ENCODE data around the gene ZNF586.
"Not testable (repeated sequence)": the region's sequence is repeated elsewhere in the genome, so short reads cannot be mapped to it uniquely, and the experiment has no call there.

DNA sequence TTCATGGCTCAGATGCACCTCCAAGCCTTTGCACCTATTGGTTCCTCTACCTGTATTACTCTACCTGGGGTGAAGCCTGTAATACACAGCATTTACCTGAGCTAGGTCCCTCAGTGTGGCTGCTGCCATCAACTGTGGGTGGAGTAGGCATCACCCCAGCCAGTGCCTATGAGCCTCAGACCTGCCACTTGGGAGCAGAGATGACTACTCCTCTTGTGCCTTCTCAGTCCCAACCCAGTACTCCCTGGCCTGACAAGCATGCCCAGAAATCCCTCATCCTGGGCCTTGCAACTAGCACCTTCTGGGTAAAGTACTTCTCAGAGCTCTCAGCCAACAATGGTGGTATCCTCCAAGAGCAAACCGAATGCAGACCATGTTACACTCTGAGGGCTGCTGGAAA is 27.1 kb downstream of the ZNF586 start:
- TF ChIP-seq, protein P1, sequence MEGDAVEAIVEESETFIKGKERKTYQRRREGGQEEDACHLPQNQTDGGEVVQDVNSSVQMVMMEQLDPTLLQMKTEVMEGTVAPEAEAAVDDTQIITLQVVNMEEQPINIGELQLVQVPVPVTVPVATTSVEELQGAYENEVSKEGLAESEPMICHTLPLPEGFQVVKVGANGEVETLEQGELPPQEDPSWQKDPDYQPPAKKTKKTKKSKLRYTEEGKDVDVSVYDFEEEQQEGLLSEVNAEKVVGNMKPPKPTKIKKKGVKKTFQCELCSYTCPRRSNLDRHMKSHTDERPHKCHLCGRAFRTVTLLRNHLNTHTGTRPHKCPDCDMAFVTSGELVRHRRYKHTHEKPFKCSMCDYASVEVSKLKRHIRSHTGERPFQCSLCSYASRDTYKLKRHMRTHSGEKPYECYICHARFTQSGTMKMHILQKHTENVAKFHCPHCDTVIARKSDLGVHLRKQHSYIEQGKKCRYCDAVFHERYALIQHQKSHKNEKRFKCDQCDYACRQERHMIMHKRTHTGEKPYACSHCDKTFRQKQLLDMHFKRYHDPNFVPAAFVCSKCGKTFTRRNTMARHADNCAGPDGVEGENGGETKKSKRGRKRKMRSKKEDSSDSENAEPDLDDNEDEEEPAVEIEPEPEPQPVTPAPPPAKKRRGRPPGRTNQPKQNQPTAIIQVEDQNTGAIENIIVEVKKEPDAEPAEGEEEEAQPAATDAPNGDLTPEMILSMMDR (IDR thresholded peaks at IDR 0.05; ENCODE audit: low read depth, low read length, poor library complexity, severe bottlenecking), result not testable (repeated sequence)
- not testable (repeated sequence) for TF ChIP-seq EZH2phosphoT487 (IDR thresholded peaks at IDR 0.05; ENCODE audit: borderline replicate concordance, low read length)

Data from DOHH2 (cell line).